Adrenal gland (tissue), 12 donors: ENCODE data around the gene ADAMTS17. TPM values are rescaled to one million over a fixed set of nuclear protein-coding genes. Genes with fewer than 3 reads are reported as not detected.
A peak's percentile ranks its signal among the peaks of the same experiment; 100 is the strongest.

Experiments
- DNase-seq, 7 donors: peaks; one replicate each; pipeline ENCODE4 v3.0.0-alpha.2; 2019 to 2020
- H3K27ac ChIP-seq, 5 donors: fragments of 200-600 bp; sonication (generic) in 4 of 5; 1 replicate in 3 of 5; 2 replicates in 2 of 5; pipeline versions ENCODE4 v1.5.1 to v1.8.0; 2016 to 2020; ENCODE audit warnings: mild to moderate bottlenecking in 1 of 5
- H3K27me3 ChIP-seq: fragments of 200-600 bp; 2 replicates; pipeline ENCODE4 v1.8.0; 2021
- H3K36me3 ChIP-seq, 2 donors: fragments of 200-600 bp; replicated peaks in 1 of 2; 1 replicate in 1 of 2; 2 replicates in 1 of 2; pipeline versions ENCODE4 v1.5.1 to v1.8.0; 2018 to 2022
- H3K4me1 ChIP-seq, 2 donors: fragments of 200-600 bp; replicated peaks in 1 of 2; 1 replicate in 1 of 2; 2 replicates in 1 of 2; pipeline versions ENCODE4 v1.5.1 to v1.8.0; 2018 to 2021
- H3K4me3 ChIP-seq, 4 donors: fragments of 200-600 bp; sonication (generic) in 3 of 4; one replicate each; pipeline ENCODE4 v1.5.1; 2016 to 2018
- H3K9me3 ChIP-seq, 3 donors: fragments of 200-600 bp; sonication (generic) in 1 of 3; replicated peaks in 1 of 3; 1 replicate in 2 of 3; 2 replicates in 1 of 3; pipeline versions ENCODE4 v1.5.1 to v1.8.0; 2016 to 2021
- POLR2A ChIP-seq, 2 donors: fragments of 450-650 bp; IDR thresholded peaks; one replicate each; pipeline ENCODE4 v1.6.1; 2017; ENCODE audit warnings: antibody characterized with exemption in 2 of 2, mild to moderate bottlenecking in 2 of 2, moderate library complexity in 1 of 2
- WGBS, 4 donors: extraction: QIAGEN DNeasy Blood & Tissue Kit in 2 of 4; methylation state at CpG; one replicate each; pipeline versions ENCODE4 v1.1.5 to v1.1.7; 2013 to 2017; 5-methylcytosine and 5-hydroxymethylcytosine counted together
- intact Hi-C, 2 donors: fragments of 100-400 bp; cut with DNase I; formaldehyde crosslinking; loops; one replicate each; pipeline versions ENCODE4 v1.14.1 to v1.15.0; 2022 to 2023
- polyA plus RNA-seq, 3 donors: library from polyadenylated mRNA; stranded (reverse); fragments of 200-250 nt in 2 of 3; fragments of 350-450 nt in 1 of 3; fragmentation: Illumina TruSeq in 1 of 3; extraction: RNeasy Lipid Tissue Mini Kit (QIAGEN cat#74804) in 1 of 3; gene quantifications; one replicate each; pipeline ENCODE4 v1.2.3, GENCODE V29; 2013 to 2014
- total RNA-seq, 9 donors: library from RNA; depleted of rRNA in 4 of 9; stranded (reverse); fragments of >200 nt in 4 of 9; fragments of 120-200 nt in 1 of 9; fragmentation: NEBNext Ultra II Directional in 1 of 9; extraction: Animal tissue kit (Norgen Biotek cat#: 25700) in 1 of 9; gene quantifications; one replicate each; pipeline versions ENCODE4 v1.1.0 to v1.2.4, GENCODE V29; 2013 to 2023
- TF ChIP-seq, protein P1 (sequence below), 6 experiments: fragments of 450-650 bp in 4 of 6; fragments of 200-600 bp in 2 of 6; sonication (generic) in 1 of 6; IDR thresholded peaks; 1 replicate in 5 of 6; 2 replicates in 1 of 6; pipeline versions ENCODE4 v1.5.1 to v1.8.0; 2016 to 2021; ENCODE audit warnings: antibody characterized with exemption in 6 of 6, mild to moderate bottlenecking in 2 of 6, moderate library complexity in 1 of 6
- donor health status: healthy with polysubstance abuse.
- donor health status: Bipolar disorder and iron deficiency.
- donor health status: DM: yes; HTN: yes; CAD: no.
- donor health status: DM: no; HTN: no; CAD: no.
- donor health status: DM: no; HTN: no; CAD: no.
- donor health status: DM: yes; HTN: yes; CAD: no.

The ADAMTS17 gene
- total and polyA plus RNA-seq, 12 donors, result 0.51 to 14.8 (median 2.9) TPM

DNA sequence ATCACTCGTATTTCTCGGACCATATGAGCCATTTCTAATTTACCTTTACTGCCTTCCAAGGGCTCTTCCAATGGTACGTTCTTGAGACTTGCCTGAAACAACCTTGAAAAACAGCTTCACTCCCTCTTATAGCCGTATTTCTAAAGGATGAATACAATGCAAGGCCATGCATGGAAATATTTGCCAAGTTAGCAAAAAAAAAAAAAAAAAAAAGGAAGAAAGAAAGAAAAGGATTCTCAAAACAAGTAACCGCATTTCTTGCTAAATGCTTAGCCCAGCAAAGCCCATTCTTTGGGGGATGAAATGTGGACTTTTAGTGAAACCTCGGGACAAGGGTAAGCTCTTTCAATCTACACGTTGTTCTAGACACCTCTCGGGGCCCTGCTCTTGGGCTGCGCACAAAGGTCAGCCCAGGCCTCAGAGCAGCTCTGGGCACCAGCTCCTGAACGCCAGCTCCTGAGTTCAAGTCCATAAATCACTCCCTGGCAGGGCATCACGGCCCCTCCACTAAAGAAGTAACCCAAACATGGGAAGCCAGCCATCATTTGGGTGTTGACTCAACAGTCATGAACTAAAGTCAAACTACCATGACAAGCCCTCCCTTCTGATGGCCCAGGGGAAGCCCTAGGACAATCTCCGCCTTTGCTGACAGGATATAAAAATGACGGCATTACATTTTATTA lies 132.7 kb downstream of the ADAMTS17 start:
- DNase-seq, result peak; percentile 58 to 88 (median 72)
- H3K27me3 ChIP-seq, result no peaks in the 10 kb centered on the region
- peak overlapping the region in 2 of 5 donors; percentile 20 to 57 for H3K27ac ChIP-seq
- WGBS, 4 donors, result 50 to 63% (median 56%) methylated on average over 11 to 13 of the region's 13 CpGs
- H3K4me1 ChIP-seq, result peaks cover 0 to 5% of the 10 kb centered on the region in 2 donors
- TF ChIP-seq, protein P1, sequence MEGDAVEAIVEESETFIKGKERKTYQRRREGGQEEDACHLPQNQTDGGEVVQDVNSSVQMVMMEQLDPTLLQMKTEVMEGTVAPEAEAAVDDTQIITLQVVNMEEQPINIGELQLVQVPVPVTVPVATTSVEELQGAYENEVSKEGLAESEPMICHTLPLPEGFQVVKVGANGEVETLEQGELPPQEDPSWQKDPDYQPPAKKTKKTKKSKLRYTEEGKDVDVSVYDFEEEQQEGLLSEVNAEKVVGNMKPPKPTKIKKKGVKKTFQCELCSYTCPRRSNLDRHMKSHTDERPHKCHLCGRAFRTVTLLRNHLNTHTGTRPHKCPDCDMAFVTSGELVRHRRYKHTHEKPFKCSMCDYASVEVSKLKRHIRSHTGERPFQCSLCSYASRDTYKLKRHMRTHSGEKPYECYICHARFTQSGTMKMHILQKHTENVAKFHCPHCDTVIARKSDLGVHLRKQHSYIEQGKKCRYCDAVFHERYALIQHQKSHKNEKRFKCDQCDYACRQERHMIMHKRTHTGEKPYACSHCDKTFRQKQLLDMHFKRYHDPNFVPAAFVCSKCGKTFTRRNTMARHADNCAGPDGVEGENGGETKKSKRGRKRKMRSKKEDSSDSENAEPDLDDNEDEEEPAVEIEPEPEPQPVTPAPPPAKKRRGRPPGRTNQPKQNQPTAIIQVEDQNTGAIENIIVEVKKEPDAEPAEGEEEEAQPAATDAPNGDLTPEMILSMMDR (IDR thresholded peaks at IDR 0.05), result no peak
- TF ChIP-seq POLR2A (IDR thresholded peaks at IDR 0.05), result no peak
- H3K36me3 ChIP-seq, result no peaks in the 10 kb centered on the region
- H3K4me3 ChIP-seq, result no peak overlapping the region
- intact Hi-C loops, result no loop called here
- H3K9me3 ChIP-seq, result no peaks in the 10 kb centered on the region

DNA sequence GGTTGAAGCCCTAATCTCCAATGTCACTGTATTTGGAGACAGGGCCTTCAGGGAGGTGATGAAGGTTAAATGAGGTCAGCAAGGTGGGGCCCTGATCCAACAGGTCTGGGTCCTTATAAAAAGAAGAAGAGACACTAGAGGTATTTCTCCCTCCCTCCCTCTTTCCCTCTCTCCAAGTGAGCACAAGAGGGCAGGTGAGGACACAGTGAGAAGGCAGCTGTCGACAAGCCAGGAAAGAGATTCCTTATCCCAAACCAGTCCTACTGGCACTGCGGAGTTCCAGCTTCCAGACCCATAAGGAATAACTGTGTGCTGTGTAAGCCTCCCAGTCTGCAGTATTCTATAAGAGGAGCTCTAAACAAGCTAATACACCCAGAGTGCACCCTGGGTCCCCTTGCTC lies 134.7 kb downstream of the ADAMTS17 start:
- no peak overlapping the region for H3K27ac ChIP-seq

DNA sequence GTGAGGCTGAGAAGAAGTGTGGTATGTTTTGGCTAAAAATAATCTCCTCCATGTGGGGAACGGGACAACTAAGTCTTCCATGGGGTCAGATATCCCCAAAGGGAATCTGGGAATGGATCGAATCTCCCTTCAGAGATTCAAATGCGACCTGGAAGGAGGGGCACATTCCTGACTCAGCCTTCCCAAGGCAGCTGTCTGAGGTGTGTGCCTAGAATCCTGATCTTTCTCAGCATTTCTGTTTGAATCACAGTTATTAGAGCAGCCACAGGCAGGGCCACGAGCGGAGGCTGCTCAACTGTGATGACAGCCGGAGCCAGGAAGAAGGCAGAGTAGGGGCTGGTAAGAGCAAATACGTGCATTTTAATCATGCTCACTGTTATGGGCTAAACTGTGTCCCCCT lies 135.1 kb downstream of the ADAMTS17 start:
- Histone ChIP-seq H3K36me3 (no peaks in the 10 kb centered on the region), H3K9me3 (no peaks in the 10 kb centered on the region), H3K4me3 (no peak overlapping the region), H3K27ac (no peak overlapping the region), H3K4me1 (peaks cover 5 to 13% of the 10 kb centered on the region in 2 donors), H3K27me3 (no peaks in the 10 kb centered on the region)
- 61 to 80% (median 77%) methylated on average over 7 of the region's 7 CpGs for WGBS, 4 donors
- intact Hi-C loops, result no loop called here
- no peak for TF ChIP-seq POLR2A (IDR thresholded peaks at IDR 0.05)
- TF ChIP-seq, protein P1 (IDR thresholded peaks at IDR 0.05), result no peak
- no peak for DNase-seq

More for the DNA sequence above, 134.7 kb downstream of the ADAMTS17 start:
- Histone ChIP-seq H3K27me3 (no peaks in the 10 kb centered on the region), H3K4me3 (no peak overlapping the region), H3K9me3 (no peaks in the 10 kb centered on the region), H3K36me3 (no peaks in the 10 kb centered on the region), H3K4me1 (peaks cover 1 to 10% of the 10 kb centered on the region in 2 donors)
- no peak for DNase-seq
- WGBS, 4 donors, result 69 to 80% (median 73%) methylated on average over 2 of the region's 2 CpGs
- TF ChIP-seq POLR2A (IDR thresholded peaks at IDR 0.05), result no peak
- TF ChIP-seq, protein P1 (IDR thresholded peaks at IDR 0.05), result no peak
- intact Hi-C loops, result no loop called here

DNA sequence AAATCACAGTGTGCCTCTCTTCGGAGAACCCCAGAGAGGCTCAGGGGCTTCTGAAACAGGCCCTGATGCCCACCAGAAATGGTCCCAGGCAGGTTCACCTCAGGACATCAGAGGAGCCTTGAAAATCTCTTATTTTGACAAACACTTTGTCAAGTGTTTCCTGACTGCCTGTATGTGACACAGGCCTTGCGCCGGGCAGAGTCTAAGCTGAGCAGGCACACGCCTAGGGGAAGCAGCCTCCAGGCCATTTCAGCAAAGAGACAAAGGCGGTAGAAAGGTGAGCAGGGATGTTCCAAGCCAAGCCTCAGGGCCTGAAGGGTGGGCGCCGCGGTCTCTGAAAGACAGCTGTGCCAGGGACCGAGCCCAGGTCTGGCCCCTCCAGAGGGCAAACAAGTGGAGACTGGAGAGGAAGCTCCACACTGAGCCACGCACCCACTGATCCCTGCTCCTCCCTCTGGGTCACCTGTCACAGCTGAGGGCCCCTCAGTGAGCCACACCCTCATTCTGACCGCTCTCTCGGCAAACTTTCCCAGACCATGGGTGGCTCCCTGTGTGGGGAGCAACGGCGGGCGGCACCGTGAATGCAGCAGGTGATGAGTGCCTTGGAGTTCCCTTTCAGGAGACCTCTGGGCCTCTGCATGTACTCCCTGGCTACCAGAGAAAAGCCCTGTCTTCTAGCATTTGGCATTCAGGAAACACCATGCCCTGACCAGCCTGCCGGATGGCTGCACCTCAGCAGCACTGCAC lies 136.1 kb downstream of the ADAMTS17 start:
- intact Hi-C loops, result no loop called here
- TF ChIP-seq, protein P1 (IDR thresholded peaks at IDR 0.05), result no peak
- TF ChIP-seq POLR2A (IDR thresholded peaks at IDR 0.05), result no peak
- 76 to 82% (median 78%) methylated on average over 8 to 17 of the region's 17 CpGs for WGBS, 4 donors
- Histone ChIP-seq H3K27ac (no peak overlapping the region), H3K9me3 (no peaks in the 10 kb centered on the region), H3K4me1 (peaks cover 9 to 13% of the 10 kb centered on the region in 2 donors), H3K36me3 (no peaks in the 10 kb centered on the region), H3K27me3 (no peaks in the 10 kb centered on the region), H3K4me3 (no peak overlapping the region)
- DNase-seq, result no peak
